ENCODE results near the gene GPR107. TPM values are rescaled to one million over a fixed set of nuclear protein-coding genes. Genes with fewer than 3 reads are reported as not detected.
"Not testable (repeated sequence)": the region's sequence is repeated elsewhere in the genome, so short reads cannot be mapped to it uniquely, and the experiment has no call there.

The GPR107 gene
- polyA plus RNA-seq, 3 donors, result 6.0 to 22.6 (median 6.0) TPM

DNA sequence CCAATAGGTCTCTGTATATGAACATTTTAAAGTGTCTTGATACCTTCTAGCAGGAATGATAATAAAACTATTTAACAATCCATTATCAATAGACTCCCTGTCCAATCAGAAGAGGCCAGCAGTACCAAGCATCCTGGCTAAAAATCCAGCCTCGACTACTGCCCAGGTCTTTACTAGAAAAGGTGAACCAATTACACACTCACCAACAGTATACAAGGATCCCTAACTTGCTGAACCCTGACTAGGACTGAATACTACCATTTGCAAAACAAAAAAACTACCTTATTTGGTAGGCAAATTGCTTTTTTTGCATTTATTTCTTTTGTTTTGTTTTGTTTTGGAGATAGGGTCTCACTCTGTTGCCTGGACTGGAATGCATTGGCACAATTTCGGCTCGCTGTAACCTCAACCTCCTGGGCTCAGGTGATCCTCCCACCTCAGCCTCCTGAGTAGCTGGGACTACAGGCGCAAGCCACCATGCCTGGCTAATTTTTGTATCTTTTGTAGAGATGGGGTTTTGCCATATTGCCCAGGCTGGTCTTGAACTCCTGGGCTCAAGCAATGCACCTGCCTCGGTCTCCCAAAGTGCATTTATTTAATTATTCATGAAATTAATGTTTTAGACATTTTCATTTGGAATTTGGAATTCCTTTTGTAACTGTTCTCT, 38.2 kb upstream of the GPR107 start:
- Histone ChIP-seq H3K9me3 (replicated peaks in 1 of 2; ENCODE audit: control insufficient read depth in 1 of 2, insufficient read depth in 1 of 2, low read length in 2 of 2) (peaks cover 5 to 7% of the 10 kb centered on the region in 2 donors), H3K36me3 (replicated peaks in 1 of 2; ENCODE audit: control insufficient read depth in 1 of 2, insufficient read depth in 2 of 2, low read length in 2 of 2) (peaks cover 0 to 18% of the 10 kb centered on the region in 2 donors), H3K27me3 (ENCODE audit: control insufficient read depth in 2 of 2, insufficient read depth in 2 of 2, low read length in 2 of 2) (no peaks in the 10 kb centered on the region), H3K4me1 (ENCODE audit: control insufficient read depth in 1 of 2, insufficient read depth in 2 of 2, low read length in 2 of 2) (no peaks in the 10 kb centered on the region), H2AFZ (ENCODE audit: insufficient read depth, low read depth, low read length, poor library complexity, severe bottlenecking) (no peak overlapping the region), H3K4me3 (replicated peaks in 1 of 3; ENCODE audit: low read depth in 2 of 3, low read length in 3 of 3) (no peak overlapping the region), H3K27ac (ENCODE audit: low read depth in 1 of 2, low read length in 2 of 2) (no peak overlapping the region), H3K9ac (ENCODE audit: insufficient read depth, low read length, poor library complexity, severe bottlenecking) (no peak overlapping the region), H4K20me1 (ENCODE audit: insufficient read depth, low read length) (peaks cover 99% of the 10 kb centered on the region), H3K79me2 (ENCODE audit: insufficient read depth, low read length) (peaks cover 99% of the 10 kb centered on the region), H3K4me2 (replicated peaks; ENCODE audit: extremely low read depth, low read length, poor library complexity, severe bottlenecking) (no peak overlapping the region)
- H3K4me1 Mint-ChIP-seq, result peaks cover 15% of the 10 kb centered on the region
- H3K36me3 Mint-ChIP-seq, result peaks cover 17 to 21% of the 10 kb centered on the region in 2 donors
- H3K9me3 Mint-ChIP-seq, result peaks cover 2 to 9% (median 6%) of the 10 kb centered on the region in 7 donors
- no peak overlapping the region for H3K4me3 Mint-ChIP-seq
- no peaks in the 10 kb centered on the region for H3K27me3 Mint-ChIP-seq (ENCODE audit: low read depth in 3 of 3)
- TF ChIP-seq, protein P1, sequence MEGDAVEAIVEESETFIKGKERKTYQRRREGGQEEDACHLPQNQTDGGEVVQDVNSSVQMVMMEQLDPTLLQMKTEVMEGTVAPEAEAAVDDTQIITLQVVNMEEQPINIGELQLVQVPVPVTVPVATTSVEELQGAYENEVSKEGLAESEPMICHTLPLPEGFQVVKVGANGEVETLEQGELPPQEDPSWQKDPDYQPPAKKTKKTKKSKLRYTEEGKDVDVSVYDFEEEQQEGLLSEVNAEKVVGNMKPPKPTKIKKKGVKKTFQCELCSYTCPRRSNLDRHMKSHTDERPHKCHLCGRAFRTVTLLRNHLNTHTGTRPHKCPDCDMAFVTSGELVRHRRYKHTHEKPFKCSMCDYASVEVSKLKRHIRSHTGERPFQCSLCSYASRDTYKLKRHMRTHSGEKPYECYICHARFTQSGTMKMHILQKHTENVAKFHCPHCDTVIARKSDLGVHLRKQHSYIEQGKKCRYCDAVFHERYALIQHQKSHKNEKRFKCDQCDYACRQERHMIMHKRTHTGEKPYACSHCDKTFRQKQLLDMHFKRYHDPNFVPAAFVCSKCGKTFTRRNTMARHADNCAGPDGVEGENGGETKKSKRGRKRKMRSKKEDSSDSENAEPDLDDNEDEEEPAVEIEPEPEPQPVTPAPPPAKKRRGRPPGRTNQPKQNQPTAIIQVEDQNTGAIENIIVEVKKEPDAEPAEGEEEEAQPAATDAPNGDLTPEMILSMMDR (IDR thresholded peaks at IDR 0.05), result no peak
- no peak overlapping the region for H3K27ac Mint-ChIP-seq
- intact Hi-C loops (cut with micrococcal nuclease), result no loop called here
- WGBS (ENCODE audit: insufficient coverage), result 100% methylated on average over 1 of the region's 5 CpGs
- DNase-seq, result no peak

DNA sequence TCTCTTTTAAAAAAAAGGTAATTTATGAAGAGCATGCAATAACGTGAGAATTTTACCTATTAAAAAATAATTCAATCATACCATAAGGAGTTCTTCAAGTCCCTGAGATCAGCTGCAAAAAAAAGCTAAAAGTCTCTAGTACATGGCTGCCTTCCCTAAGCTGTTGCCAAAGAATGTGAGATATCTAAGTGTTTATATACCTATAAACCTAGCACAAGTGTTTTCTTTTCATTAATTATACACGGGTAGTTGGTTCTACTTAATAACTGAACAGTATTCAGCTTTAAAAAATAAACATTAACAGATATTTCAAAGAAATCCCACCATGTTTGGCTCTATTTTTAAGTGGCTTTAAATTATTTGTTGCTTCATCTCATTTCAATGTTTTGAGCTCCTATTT, 36.6 kb upstream of the GPR107 start:
- peaks cover 100% of the 10 kb centered on the region for H3K79me2 ChIP-seq (ENCODE audit: insufficient read depth, low read length)
- Mint-ChIP-seq H3K4me1 (peaks cover 11% of the 10 kb centered on the region), H3K27ac (peak overlapping the region in 3 of 7 donors; percentile 61 to 81 (median 62)), H3K36me3 (peaks cover 16 to 27% of the 10 kb centered on the region in 2 donors), H3K4me3 (no peak overlapping the region), H3K9me3 (peaks cover 2 to 9% (median 6%) of the 10 kb centered on the region in 7 donors), H3K27me3 (ENCODE audit: low read depth in 3 of 3) (no peaks in the 10 kb centered on the region)
- no peaks in the 10 kb centered on the region for H3K27me3 ChIP-seq (ENCODE audit: control insufficient read depth in 2 of 2, insufficient read depth in 2 of 2, low read length in 2 of 2)
- no peak overlapping the region for H3K4me3 ChIP-seq (replicated peaks in 1 of 3; ENCODE audit: low read depth in 2 of 3, low read length in 3 of 3)
- H3K27ac ChIP-seq (ENCODE audit: low read depth in 1 of 2, low read length in 2 of 2), result no peak overlapping the region
- DNase-seq, result no peak
- peaks cover 0 to 18% of the 10 kb centered on the region in 2 donors for H3K36me3 ChIP-seq (replicated peaks in 1 of 2; ENCODE audit: control insufficient read depth in 1 of 2, insufficient read depth in 2 of 2, low read length in 2 of 2)
- H2AFZ ChIP-seq (ENCODE audit: insufficient read depth, low read depth, low read length, poor library complexity, severe bottlenecking), result no peak overlapping the region
- peaks cover 5 to 7% of the 10 kb centered on the region in 2 donors for H3K9me3 ChIP-seq (replicated peaks in 1 of 2; ENCODE audit: control insufficient read depth in 1 of 2, insufficient read depth in 1 of 2, low read length in 2 of 2)
- H3K4me1 ChIP-seq (ENCODE audit: control insufficient read depth in 1 of 2, insufficient read depth in 2 of 2, low read length in 2 of 2), result no peaks in the 10 kb centered on the region
- TF ChIP-seq, protein P1 (IDR thresholded peaks at IDR 0.05), result no peak
- H3K9ac ChIP-seq (ENCODE audit: insufficient read depth, low read length, poor library complexity, severe bottlenecking), result no peak overlapping the region
- H4K20me1 ChIP-seq (ENCODE audit: insufficient read depth, low read length), result peaks cover 100% of the 10 kb centered on the region
- H3K4me2 ChIP-seq (replicated peaks; ENCODE audit: extremely low read depth, low read length, poor library complexity, severe bottlenecking), result no peak overlapping the region
- intact Hi-C loops (cut with micrococcal nuclease), result no loop called here
- WGBS (ENCODE audit: insufficient coverage), result no CpG with 5 or more reads among the region's 2 CpGs

DNA sequence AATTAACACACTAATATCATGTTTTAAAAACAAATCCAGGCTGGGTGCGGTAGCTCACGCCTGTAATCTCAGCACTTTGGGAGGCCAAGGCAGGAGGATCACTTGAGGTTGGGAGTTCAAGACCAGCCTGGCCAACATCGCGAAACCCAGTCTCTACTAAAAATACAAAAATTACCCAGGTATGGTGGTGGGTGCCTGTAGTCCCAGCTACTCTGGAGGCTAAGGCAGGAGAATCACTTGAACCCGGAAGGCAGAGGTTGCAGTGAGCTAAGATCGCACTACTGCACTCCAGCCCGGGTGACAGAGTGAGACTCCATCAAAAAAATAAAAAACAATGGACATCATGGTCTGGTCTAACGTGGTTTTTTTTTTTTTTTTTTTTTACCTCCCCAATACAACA, 36.2 kb upstream of the GPR107 start:
- H3K4me1 Mint-ChIP-seq, result not testable (repeated sequence)
- no CpG with 5 or more reads among the region's 8 CpGs for whole genome bisulfite sequencing (ENCODE audit: insufficient coverage)

More for the DNA sequence above, 36.2 kb upstream of the GPR107 start:
- H3K4me3 ChIP-seq (replicated peaks in 1 of 3; ENCODE audit: low read depth in 2 of 3, low read length in 3 of 3); intact Hi-C loops (cut with micrococcal nuclease); H3K9me3 Mint-ChIP-seq; H3K4me1 ChIP-seq (ENCODE audit: control insufficient read depth in 1 of 2, insufficient read depth in 2 of 2, low read length in 2 of 2); H2AFZ ChIP-seq (ENCODE audit: insufficient read depth, low read depth, low read length, poor library complexity, severe bottlenecking); H3K9me3 ChIP-seq (replicated peaks in 1 of 2; ENCODE audit: control insufficient read depth in 1 of 2, insufficient read depth in 1 of 2, low read length in 2 of 2); H3K9ac ChIP-seq (ENCODE audit: insufficient read depth, low read length, poor library complexity, severe bottlenecking); DNase-seq; H3K4me2 ChIP-seq (replicated peaks; ENCODE audit: extremely low read depth, low read length, poor library complexity, severe bottlenecking); H3K27ac ChIP-seq (ENCODE audit: low read depth in 1 of 2, low read length in 2 of 2); H3K4me3 Mint-ChIP-seq; H3K27me3 Mint-ChIP-seq (ENCODE audit: low read depth in 3 of 3); H3K27me3 ChIP-seq (ENCODE audit: control insufficient read depth in 2 of 2, insufficient read depth in 2 of 2, low read length in 2 of 2): not testable (repeated sequence)
- peaks cover 16 to 29% of the 10 kb centered on the region in 2 donors for H3K36me3 Mint-ChIP-seq
- H3K79me2 ChIP-seq (ENCODE audit: insufficient read depth, low read length), result peaks cover 100% of the 10 kb centered on the region
- H3K36me3 ChIP-seq (replicated peaks in 1 of 2; ENCODE audit: control insufficient read depth in 1 of 2, insufficient read depth in 2 of 2, low read length in 2 of 2), result peaks cover 0 to 18% of the 10 kb centered on the region in 2 donors
- H4K20me1 ChIP-seq (ENCODE audit: insufficient read depth, low read length), result peaks cover 100% of the 10 kb centered on the region
- peak overlapping the region in 3 of 7 donors; percentile 32 to 62 (median 40) for H3K27ac Mint-ChIP-seq
